T-helper 22 cell (primary cell): ENCODE data around the gene HOXC9.

Source experiments
- DNase-seq: peaks from one replicate; pipeline ENCODE4 v3.0.0-alpha.2; 2020; ENCODE audit warnings: low read depth

HOXC9 gene

DNA sequence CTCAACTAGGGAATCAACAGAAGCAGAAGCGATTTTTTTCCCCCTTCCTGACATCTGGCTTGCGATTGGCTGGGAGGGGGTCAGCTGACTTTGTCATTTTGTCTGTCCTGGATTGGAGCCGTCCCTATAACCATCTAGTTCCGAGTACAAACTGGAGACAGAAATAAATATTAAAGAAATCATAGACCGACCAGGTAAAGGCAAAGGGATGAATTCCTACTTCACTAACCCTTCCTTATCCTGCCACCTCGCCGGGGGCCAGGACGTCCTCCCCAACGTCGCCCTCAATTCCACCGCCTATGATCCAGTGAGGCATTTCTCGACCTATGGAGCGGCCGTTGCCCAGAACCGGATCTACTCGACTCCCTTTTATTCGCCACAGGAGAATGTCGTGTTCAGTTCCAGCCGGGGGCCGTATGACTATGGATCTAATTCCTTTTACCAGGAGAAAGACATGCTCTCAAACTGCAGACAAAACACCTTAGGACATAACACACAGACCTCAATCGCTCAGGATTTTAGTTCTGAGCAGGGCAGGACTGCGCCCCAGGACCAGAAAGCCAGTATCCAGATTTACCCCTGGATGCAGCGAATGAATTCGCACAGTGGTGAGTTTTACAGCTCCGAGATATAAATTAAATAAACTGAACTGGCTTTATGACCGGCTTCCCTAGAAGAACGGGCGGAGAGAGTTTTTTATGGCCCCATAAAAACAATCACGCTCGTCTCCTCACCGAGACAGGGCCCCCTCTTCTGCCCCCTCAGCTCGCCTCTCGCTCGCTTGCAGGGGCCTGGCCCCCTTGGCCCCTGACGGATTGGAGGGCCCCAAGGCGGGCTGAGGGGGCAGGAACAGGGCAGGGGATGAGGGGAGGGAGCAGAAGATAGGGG is 28.6 kb downstream of the HOXC9 start, which contains the start of gene HOXC6:
Gene HOXC6, plus strand, starts transcription at position 127 of the 888 bp plus-strand sequence. Its CDS starts 82 bp downstream, at position 209.
- DNase-seq = no peak

DNA sequence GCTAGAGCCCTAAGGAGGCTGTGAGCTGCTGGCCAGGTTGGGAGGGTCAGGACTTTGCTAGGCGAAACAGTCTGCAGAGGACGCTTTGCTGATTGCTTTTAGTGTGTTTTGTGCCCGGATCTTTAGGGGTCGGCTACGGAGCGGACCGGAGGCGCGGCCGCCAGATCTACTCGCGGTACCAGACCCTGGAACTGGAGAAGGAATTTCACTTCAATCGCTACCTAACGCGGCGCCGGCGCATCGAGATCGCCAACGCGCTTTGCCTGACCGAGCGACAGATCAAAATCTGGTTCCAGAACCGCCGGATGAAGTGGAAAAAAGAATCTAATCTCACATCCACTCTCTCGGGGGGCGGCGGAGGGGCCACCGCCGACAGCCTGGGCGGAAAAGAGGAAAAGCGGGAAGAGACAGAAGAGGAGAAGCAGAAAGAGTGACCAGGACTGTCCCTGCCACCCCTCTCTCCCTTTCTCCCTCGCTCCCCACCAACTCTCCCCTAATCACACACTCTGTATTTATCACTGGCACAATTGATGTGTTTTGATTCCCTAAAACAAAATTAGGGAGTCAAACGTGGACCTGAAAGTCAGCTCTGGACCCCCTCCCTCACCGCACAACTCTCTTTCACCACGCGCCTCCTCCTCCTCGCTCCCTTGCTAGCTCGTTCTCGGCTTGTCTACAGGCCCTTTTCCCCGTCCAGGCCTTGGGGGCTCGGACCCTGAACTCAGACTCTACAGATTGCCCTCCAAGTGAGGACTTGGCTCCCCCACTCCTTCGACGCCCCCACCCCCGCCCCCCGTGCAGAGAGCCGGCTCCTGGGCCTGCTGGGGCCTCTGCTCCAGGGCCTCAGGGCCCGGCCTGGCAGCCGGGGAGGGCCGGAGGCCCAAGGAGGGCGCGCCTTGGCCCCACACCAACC is 29.8 kb downstream of the HOXC9 start:
- DNase-seq = no peak

DNA sequence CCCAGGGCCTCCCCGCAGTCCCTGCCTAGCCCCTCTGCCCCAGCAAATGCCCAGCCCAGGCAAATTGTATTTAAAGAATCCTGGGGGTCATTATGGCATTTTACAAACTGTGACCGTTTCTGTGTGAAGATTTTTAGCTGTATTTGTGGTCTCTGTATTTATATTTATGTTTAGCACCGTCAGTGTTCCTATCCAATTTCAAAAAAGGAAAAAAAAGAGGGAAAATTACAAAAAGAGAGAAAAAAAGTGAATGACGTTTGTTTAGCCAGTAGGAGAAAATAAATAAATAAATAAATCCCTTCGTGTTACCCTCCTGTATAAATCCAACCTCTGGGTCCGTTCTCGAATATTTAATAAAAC is 30.5 kb downstream of the HOXC9 start:
- no peak for DNase-seq

DNA sequence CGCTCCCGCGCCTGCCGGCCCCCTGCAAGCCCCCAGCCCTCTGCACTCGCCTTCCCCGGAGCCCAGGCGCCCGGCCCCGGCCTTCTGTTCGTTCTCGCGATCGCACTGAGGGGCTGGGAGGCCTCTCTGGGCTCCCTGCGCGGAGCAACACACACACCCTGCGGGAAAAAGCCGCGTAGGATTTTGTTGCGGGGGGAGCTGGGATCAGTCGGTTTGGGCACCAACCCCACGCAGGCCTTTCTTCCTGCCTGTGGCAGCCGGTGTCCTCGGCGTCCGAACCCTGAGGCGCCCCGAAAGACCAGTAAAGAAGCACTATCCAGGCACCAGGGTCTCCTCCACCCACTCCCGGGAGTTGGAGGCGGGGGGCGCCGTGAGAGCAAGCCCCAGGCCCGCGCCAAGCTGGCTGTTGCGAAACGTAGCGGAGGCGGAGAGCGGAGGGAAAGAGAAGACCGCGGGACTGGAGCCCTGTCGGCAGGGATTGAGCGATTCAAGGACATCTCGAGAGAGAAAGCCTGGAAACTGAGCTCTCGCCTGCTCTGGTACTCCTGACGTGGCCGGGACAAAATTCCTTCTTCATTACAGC is 31.0 kb downstream of the HOXC9 start:
- DNase-seq = no peak

DNA sequence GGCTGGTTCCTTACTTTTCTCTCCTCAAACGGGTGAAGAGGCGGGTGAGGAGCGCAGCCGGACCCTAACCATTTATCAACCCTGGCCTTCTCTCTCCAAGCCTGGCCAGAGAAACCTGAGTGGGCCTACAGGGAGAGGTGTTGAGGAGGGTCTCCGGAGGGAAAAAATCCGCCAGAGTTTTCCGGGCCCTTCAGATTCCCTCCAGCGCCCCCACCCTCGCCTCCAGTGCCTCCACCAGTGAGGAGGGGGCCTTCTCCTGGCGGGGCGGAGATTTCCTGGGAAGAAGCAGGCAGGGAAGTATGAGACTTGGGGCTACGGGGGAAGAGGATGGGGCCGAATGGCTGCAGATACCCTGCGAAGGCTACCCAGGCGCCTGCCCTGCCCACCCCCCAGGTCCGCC is 31.5 kb downstream of the HOXC9 start:
- no peak for DNase-seq

DNA sequence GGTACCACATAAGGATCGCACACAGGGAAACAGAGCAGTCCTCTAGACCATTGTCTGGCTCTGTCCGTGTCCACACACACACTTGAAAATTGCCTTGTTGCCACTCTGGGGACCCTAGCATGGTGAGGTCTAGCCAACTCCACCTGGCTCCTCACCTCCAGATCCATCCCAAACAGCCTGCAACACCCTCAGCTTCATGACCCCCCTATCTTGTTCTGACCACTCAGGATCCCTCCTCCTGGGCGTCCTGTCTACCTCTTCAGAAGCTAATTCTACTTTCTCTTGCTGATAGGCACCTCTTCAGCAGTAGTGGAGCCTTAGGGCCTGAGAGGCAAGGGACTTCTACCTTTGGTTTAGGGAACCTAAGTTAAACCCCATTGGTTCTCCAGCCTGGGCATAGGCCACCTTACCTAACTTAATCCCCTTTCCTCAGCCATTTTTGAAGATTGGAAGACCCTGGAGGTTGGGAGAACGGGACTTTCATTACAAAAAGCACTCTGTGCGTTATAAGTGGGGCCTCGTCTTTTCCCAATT is 32.2 kb downstream of the HOXC9 start:
- DNase-seq = no peak

DNA sequence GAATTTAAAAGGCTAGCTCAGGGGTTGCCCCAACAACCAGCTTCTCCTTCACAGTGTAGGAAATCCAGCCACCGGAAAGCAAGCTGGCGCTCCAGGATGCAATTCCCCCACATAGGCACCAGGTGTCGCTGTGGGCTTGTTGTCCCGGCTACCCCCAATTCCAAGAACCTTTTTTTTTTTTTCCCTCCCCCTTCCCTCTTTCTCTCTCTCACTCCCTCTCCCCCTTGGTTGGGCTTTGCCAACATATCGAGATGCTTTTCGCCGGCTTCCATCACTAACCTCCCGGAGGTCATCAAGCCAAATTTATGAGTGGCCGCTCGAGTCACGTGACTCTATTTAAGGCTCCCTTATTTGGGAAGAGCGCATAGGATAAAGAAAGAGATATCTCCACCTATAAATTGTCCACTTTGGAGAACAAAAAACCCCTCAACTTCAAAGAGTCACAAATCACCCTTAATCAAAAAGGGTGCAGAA is 32.7 kb downstream of the HOXC9 start, which contains the start of gene HOXC5:
Gene HOXC5, plus strand, starts transcription at position 424 of the 474 bp plus-strand sequence. CDS start 73 bp downstream, outside the sequence.
- DNase-seq = no peak

DNA sequence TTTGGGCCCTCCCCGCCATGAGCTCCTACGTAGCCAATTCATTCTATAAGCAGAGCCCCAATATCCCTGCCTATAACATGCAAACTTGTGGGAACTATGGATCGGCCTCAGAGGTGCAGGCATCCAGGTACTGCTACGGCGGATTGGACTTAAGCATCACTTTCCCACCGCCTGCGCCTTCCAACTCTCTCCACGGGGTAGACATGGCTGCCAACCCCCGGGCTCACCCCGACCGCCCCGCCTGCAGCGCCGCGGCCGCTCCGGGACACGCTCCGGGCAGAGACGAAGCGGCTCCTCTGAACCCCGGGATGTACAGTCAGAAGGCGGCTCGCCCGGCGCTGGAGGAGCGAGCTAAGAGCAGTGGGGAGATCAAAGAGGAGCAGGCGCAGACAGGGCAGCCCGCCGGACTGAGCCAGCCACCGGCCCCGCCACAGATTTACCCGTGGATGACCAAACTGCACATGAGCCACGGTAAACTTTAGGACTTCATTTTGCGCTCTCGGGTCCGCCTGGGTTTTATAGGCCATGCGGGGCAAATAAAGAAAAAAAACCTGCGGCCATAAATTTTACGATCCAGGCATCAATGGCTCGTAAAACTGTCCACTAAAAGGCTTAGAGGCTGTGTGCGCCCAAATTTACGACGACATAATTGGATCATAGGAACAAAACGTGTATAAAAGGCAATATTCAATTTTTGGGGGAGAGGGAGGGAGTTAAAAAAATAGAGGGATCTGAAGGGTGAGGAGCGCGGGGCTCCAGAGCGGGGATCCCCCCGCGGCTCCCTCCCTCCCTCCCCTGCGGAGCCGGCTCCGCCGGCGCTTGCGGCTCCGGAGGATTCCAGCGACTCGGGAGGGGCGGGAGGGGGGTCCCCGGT is 33.4 kb downstream of the HOXC9 start:
- DNase-seq = no peak

DNA sequence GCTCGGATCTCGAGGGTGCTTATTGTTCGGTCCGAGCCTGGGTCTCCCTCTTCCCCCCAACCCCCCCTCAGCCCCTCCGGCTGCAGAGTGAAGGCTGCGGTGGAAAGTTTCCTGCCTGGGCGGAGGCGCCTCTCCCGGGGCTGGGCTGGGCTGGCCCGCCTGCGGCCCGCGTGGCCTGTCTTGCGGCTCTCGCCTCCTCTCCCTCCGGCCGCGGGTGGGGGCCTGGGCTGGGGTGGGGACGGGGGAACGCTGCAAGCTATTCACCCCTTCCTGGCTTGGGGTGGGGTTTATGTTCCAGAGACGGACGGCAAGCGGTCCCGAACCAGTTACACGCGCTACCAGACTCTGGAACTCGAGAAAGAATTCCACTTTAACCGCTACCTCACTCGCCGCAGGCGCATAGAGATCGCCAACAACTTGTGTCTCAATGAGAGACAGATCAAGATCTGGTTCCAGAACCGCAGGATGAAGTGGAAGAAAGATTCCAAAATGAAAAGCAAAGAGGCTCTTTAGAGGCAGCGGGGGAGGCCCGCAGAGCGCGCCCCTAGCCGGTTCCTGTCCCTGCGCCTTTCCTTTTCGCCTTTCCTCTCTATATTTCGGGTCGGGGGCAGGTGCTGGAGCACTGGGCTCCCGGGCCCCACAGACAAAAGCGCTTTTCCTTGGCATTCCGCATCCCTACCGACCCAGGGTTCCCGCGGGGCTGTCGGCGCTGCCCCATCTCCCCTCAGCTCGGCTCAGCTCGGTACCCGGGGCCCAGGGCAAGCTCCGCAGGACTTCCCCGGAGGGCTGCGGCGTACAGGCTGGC is 34.2 kb downstream of the HOXC9 start:
- no peak for DNase-seq

DNA sequence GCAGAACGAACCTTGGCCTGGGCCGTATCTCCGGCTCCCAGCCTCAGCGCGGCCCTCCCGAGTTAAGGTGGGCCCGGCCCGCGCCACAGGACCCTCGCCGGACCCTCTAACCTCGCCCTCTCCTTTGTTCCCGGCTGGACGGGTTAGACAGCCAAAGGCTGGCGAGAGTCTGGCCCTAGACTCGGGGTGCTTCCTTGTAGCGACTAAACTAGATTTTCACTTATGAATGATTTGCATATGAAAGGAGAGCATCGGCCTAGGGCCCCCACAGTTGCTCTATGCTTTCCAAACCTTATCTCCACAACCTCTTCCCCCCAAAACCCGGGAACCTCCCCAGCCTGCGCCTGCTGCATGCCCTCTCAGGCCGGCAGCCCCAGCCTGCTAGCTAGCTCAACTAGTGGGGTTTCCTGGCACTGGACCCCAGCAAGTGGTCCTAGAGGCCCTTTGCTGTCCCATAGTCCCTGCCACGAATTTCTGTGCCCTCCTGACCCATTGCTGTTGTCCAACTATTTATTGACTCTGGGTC is 34.9 kb downstream of the HOXC9 start:
- no peak for DNase-seq

DNA sequence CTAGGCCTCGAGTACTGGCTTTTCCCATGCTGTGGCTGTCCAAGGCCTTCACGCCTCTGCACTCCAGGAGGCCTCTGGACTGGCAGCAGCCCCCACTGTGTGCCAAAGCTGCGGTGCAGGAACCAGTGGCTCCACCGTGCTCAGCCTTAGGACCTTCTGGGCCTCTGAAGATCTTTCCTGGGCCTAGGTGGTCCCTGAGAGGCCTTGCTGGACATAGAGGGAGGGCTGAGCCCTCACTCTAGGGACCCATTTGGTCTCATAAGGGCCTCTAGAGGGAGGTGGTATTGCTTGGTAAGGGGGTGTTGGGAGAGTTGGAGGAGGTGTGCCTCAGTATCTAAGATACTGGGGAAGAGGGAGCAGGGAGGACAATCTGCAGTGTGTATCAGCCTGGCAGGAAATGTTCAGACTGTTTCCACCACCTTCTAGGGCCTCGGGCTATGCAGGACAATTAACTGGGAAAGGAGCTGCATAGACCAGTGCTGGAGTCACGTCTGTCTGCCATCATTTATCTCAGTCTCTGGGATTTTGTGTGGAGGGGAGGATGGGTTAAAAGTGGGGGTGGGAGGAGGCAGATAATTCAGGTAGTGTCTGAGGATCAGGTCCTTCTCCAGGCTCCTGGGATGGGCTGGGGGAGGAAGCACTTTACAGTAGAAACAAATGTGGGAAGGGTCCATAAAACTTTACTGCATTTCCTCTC is 35.8 kb downstream of the HOXC9 start:
- DNase-seq = no peak

DNA sequence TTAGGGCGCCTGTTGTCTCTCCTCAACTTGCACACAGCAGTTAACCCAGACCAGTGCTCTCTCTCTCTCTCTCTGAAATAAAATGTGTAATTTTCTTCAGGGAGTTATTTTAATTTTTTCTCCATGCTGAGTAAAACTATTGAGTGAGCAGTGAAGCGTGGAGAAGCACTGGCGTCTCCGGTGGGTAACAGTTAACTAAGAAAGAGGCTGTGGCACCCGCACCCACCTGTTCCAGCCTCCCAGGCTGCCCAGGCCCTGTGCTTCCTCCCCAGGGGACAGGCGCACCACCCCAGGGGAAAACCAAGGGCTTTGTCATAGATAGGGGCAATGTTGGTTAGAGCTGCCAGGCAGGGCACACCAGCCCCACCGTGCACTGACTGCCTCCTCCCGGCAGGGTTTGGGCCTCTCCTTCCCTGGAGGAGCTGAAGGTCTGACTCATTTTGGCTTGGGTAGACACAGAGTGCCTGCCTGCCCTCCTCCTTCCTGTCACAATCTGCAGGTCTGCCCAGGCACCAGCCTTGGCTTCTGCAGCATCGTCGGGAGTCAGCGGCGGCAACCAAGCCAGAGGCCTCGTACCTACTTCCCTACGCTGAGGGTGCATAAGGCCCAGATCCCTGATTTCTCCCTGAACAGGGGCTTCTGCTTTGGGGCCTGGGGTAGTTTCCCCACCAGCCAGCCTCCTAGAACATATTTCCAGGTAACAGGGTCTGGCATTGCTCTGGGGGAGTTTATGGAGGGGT is 36.8 kb downstream of the HOXC9 start:
- DNase-seq = no peak

DNA sequence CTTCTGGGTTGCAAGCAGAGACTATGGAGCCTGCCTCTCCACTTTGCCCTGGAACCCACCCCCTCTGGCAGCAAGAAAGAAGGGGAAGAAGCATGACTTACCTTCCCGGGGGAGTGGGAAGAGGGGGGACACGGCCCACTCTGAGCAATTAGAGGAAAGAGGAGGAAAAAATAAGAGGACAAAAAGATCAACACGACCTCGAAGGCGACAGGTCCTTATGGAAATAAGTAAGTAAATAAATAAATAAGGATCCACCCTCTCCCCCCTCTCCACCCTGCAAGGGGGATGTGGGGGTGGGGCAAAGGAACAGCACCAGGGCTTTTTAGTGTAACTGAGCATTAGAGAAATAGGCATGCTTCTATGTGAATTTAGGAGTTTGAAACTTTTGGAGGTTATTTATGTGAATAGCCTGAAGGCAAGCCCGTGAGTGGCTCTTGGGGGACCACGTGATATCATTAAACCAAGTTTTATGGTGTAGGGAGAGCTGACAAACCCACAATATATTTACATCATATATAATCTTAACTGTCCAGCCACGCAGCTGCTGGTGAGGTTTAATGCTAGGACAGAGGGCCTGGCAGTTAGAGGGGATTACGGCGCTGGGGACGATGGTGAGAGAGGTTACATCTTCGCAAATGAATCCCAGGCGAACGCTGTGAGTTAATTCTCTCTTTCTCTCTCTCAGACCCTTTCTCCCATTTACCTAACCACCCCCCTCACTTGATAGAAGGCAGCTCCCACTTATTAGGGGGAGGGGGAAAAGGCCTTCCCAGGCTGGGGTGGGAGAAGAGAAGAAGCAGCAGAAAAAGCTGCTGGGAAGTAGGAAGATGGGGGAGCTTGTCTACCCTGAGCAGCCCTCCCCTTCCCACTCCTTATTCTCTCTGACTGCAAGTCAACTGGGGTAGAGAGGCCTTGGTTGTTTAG is 37.7 kb downstream of the HOXC9 start:
- DNase-seq = no peak

DNA sequence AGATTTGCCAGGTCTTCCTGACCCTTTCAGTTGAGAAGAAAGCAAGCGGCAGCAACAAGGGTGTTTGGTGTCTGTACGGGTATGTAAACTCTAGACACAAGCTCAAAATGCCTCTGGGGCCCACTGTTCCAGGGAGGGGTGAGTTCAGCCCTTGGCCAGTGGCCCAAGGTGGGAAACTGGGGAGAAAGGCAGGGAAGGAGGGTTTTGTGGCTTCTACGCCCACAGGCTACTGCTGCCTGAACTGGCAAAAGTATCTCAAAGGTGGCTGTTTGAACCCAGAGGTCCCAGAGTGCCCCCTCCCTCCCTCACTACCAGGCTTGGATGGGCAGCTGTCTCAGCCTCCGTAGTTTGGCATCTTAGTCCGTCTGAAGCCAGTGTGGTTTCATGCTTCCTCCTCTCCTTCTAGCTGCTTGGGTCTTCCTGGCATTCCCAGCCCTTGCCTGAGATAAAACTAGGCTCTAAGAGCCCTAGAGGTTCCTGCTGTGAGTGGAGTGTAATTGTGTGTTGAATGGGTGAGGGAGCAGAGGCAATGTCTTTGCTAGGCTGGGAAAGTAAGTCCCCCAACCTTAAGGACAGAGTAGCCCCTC is 38.4 kb downstream of the HOXC9 start:
- DNase-seq = no peak

DNA sequence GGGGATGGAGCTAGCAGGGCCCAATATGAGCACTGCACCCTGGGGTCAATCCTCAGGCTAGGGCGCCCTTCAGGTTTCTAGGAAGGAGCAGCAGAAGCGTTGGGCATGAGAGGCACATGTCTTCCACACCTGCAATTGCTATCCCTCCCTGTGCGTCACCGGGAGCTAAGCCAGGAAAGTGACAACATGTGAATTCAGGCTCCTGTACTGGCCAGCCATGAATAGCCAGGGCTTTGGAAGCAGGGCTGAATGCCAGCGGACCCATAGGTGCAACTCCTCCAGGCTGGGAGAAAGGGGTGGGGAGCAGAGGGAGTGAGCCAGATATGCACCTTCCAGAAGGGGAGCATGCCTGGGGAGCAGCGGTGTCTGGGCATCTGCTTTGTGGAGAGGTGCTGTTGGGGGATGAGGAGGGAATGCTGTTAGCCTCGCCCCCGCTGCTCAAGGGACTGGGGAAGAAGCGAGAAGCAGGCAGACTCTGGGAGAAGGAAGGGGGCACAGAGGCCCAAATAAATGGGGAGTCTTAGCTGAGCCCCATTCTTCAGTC is 39.0 kb downstream of the HOXC9 start:
- no peak for DNase-seq

DNA sequence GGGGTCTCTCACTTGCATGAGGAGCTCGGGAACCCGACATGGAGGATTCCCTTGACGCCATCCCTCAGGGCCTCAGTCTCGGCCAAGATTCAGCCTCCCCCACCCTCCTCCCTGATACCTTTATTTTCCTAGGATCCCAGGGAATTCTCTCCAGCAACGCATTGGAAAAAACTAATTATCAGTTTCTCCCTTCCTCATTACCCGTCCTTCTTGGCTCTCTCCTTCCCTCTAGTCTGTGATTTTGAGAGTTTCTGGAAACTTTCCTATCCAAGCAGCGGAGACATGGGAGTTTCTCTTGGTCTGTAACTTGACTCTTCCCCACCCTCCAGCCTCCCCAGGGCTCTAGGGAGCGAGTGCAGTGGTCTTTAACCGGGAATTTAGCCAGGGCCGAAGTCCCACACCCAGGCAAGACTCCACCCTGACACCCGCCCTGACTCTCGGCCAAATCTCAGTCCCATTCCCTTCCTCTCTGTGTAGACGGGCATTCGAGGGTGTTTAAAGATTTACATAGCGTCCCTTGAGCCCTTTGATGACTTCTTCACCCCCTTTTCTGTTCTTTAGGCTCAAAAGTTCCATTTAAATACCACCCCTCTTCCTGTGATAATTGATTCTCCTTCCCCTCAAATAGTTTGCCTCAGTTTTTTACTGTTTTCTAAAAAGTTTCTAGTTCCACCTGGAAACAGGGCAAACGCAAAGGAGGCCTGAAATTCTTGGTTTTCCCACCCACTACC is 39.6 kb downstream of the HOXC9 start:
- no peak for DNase-seq
